Neural progenitor cell (in vitro differentiated cells): Measurements from ENCODE around the gene LCT. TPM values are rescaled to one million over a fixed set of nuclear protein-coding genes. Genes with fewer than 3 reads are reported as not detected.
A peak's percentile ranks its signal among the peaks of the same experiment; 100 is the strongest.

Source experiments
- DNase-seq: peaks from one replicate; pipeline ENCODE4 v3.0.0-alpha.2; 2016; ENCODE audit warnings: low spot score
- H2AFZ ChIP-seq: fragments of 200-600 bp; sonication (generic); replicated peaks from 2 replicates; pipeline ENCODE4 v1.6.1; 2016; ENCODE audit warnings: antibody characterized with exemption
- H3F3A ChIP-seq: fragments of 200-600 bp; sonication (generic); 2 replicates; pipeline ENCODE4 v1.6.1; 2016; ENCODE audit warnings: antibody characterized with exemption, low read depth
- H3K27ac ChIP-seq: fragments of 200-600 bp; sonication (generic); 2 replicates; pipeline ENCODE4 v1.5.1; 2016; ENCODE audit warnings: mild to moderate bottlenecking
- H3K27me3 ChIP-seq: fragments of 200-600 bp; sonication (generic); 2 replicates; pipeline ENCODE4 v1.6.1; 2016; ENCODE audit warnings: mild to moderate bottlenecking, moderate library complexity
- H3K36me3 ChIP-seq: fragments of 200-600 bp; sonication (generic); 2 replicates; pipeline ENCODE4 v1.5.1; 2016
- H3K4me1 ChIP-seq: fragments of 200-600 bp; sonication (generic); 2 replicates; pipeline ENCODE4 v1.6.1; 2016; ENCODE audit warnings: mixed run types
- H3K4me2 ChIP-seq: fragments of 200-600 bp; sonication (generic); 2 replicates; pipeline ENCODE4 v1.6.1; 2016
- H3K4me3 ChIP-seq: fragments of 200-600 bp; sonication (generic); 2 replicates; pipeline ENCODE4 v1.5.1; 2016
- H3K79me2 ChIP-seq: fragments of 200-600 bp; sonication (generic); 2 replicates; pipeline ENCODE4 v1.6.1; 2016; ENCODE audit warnings: low read depth
- H3K9ac ChIP-seq: fragments of 200-600 bp; sonication (generic); 2 replicates; pipeline ENCODE4 v1.6.1; 2016
- H3K9me3 ChIP-seq: fragments of 200-600 bp; sonication (generic); 2 replicates; pipeline ENCODE4 v1.5.1; 2016; ENCODE audit warnings: low read depth
- H4K20me1 ChIP-seq: fragments of 200-600 bp; sonication (generic); 2 replicates; pipeline ENCODE4 v1.6.1; 2016; ENCODE audit warnings: low read depth
- H3K27ac Mint-ChIP-seq: 3 replicates; pipeline ENCODE4 v1.8.0; 2021; ENCODE audit warnings: mixed read lengths
- H3K27me3 Mint-ChIP-seq: 2 replicates; pipeline ENCODE4 v1.8.0; 2022; ENCODE audit warnings: low read depth, mild to moderate bottlenecking, inconsistent platforms, moderate library complexity, mixed read lengths; ENCODE audit not compliant: insufficient read depth
- H3K36me3 Mint-ChIP-seq: 3 replicates; pipeline ENCODE4 v1.8.0; 2021; ENCODE audit warnings: mixed read lengths
- H3K4me1 Mint-ChIP-seq: 3 replicates; pipeline ENCODE4 v1.8.0; 2021; ENCODE audit warnings: mixed read lengths
- H3K4me3 Mint-ChIP-seq: 3 replicates; pipeline ENCODE4 v1.8.0; 2021; ENCODE audit warnings: mild to moderate bottlenecking, moderate library complexity, mixed read lengths
- H3K9me3 Mint-ChIP-seq: 3 replicates; pipeline ENCODE4 v1.8.0; 2020; ENCODE audit warnings: mixed read lengths
- CTCF ChIP-seq: fragments of 200-600 bp; sonication (generic); IDR thresholded peaks from 2 replicates; pipeline ENCODE4 v1.5.1; 2017; ENCODE audit warnings: antibody characterized with exemption, mild to moderate bottlenecking
- EZH2 ChIP-seq: fragments of 200-600 bp; sonication (generic); IDR thresholded peaks from 2 replicates; pipeline ENCODE4 v1.6.1; 2017; ENCODE audit warnings: antibody characterized with exemption, mild to moderate bottlenecking, moderate library complexity
- EZH2phosphoT487 ChIP-seq: fragments of 200-600 bp; sonication (generic); IDR thresholded peaks from 2 replicates; pipeline ENCODE4 v1.6.1; 2017; ENCODE audit warnings: antibody characterized with exemption
- total RNA-seq: library from RNA; depleted of rRNA; stranded (reverse); fragments of >200 nt; gene quantifications from 2 replicates; pipeline ENCODE4 v1.2.3, GENCODE V29; 2015; ENCODE audit warnings: low replicate concordance

Gene LCT
- total RNA-seq, 1 donor from 2014 or later, result not detected

- no peaks in the 10 kb centered on the region for H3K9me3 Mint-ChIP-seq
- peak overlapping the region; percentile 65 for H3K4me3 Mint-ChIP-seq
- Histone ChIP-seq H3F3A (peaks cover 25% of the 10 kb centered on the region), H4K20me1 (peaks cover 33% of the 10 kb centered on the region), H3K27ac (no peak overlapping the region), H3K9ac (no peak overlapping the region), H2AFZ (no peak overlapping the region), H3K9me3 (no peaks in the 10 kb centered on the region), H3K27me3 (no peaks in the 10 kb centered on the region), H3K4me2 (peak overlapping the region; percentile 91), H3K79me2 (peaks cover 68% of the 10 kb centered on the region), H3K4me1 (peaks cover 19% of the 10 kb centered on the region), H3K4me3 (peak overlapping the region; percentile 92), H3K36me3 (no peaks in the 10 kb centered on the region)
- no peak for TF ChIP-seq EZH2
- peaks cover 25% of the 10 kb centered on the region for H3K36me3 Mint-ChIP-seq
- peak overlapping the region; percentile 5 for H3K27ac Mint-ChIP-seq
- DNase-seq, result peak; percentile 72
- peaks cover 16% of the 10 kb centered on the region for H3K4me1 Mint-ChIP-seq
- peaks cover 3% of the 10 kb centered on the region for H3K27me3 Mint-ChIP-seq
These were observed 93.1 kb downstream of the LCT start for GRCh38 chr2:135743860-135744259.

- H3K27me3 ChIP-seq, result no peaks in the 10 kb centered on the region
- peak overlapping the region; percentile 92 for H3K4me3 ChIP-seq
- Mint-ChIP-seq H3K4me1 (peaks cover 16% of the 10 kb centered on the region), H3K4me3 (peak overlapping the region; percentile 99), H3K27ac (peak overlapping the region; percentile 99), H3K36me3 (peaks cover 21% of the 10 kb centered on the region), H3K9me3 (no peaks in the 10 kb centered on the region), H3K27me3 (peaks cover 3% of the 10 kb centered on the region)
- DNase-seq, result peak; percentile 72
- H3K9me3 ChIP-seq, result no peaks in the 10 kb centered on the region
- peak overlapping the region; percentile 55 for H2AFZ ChIP-seq
- H3K79me2 ChIP-seq, result peaks cover 54% of the 10 kb centered on the region
- peak overlapping the region; percentile 91 for H3K4me2 ChIP-seq
- H4K20me1 ChIP-seq, result peaks cover 31% of the 10 kb centered on the region
- H3F3A ChIP-seq, result peaks cover 25% of the 10 kb centered on the region
- H3K9ac ChIP-seq, result peak overlapping the region; percentile 90
- peaks cover 19% of the 10 kb centered on the region for H3K4me1 ChIP-seq
- no peak for TF ChIP-seq EZH2
- peak; percentile 38 for TF ChIP-seq EZH2phosphoT487
- H3K27ac ChIP-seq, result peak overlapping the region; percentile 97
- no peaks in the 10 kb centered on the region for H3K36me3 ChIP-seq
These were observed 94.6 kb downstream of the LCT start for GRCh38 chr2:135742325-135742757.

GRCh38 chr2:135741395-135742324, 95.3 kb downstream of the LCT start, which contains the start of gene UBXN4:
TSS of gene UBXN4 (plus strand) at chr2:135741855. CDS start at chr2:135741930, 75 bp downstream.
- Histone ChIP-seq H3K4me2 (peak within 1 kb of the TSS; percentile 91), H3K9ac (peak within 1 kb of the TSS; percentile 90), H2AFZ (peak within 1 kb of the TSS; percentile 85), H3K36me3 (no peaks in the 10 kb centered on the region), H3F3A (peaks cover 25% of the 10 kb centered on the region), H4K20me1 (peaks cover 29% of the 10 kb centered on the region), H3K4me1 (peaks cover 19% of the 10 kb centered on the region), H3K27me3 (no peaks in the 10 kb centered on the region), H3K27ac (peak within 1 kb of the TSS; percentile 97), H3K79me2 (peaks cover 47% of the 10 kb centered on the region), H3K9me3 (no peaks in the 10 kb centered on the region), H3K4me3 (peak within 1 kb of the TSS; percentile 92)
- DNase-seq, result peak; percentile 98
- H3K36me3 Mint-ChIP-seq, result peaks cover 18% of the 10 kb centered on the region
- H3K27ac Mint-ChIP-seq, result peak within 1 kb of the TSS; percentile 99
- H3K9me3 Mint-ChIP-seq, result no peaks in the 10 kb centered on the region
- H3K4me3 Mint-ChIP-seq, result peak within 1 kb of the TSS; percentile 99
- peaks cover 16% of the 10 kb centered on the region for H3K4me1 Mint-ChIP-seq
- TF ChIP-seq EZH2phosphoT487, result no peak
- peak; percentile 70 for TF ChIP-seq CTCF
- no peak for TF ChIP-seq EZH2
- peaks cover 3% of the 10 kb centered on the region for H3K27me3 Mint-ChIP-seq

GRCh38 chr2:135741043-135741394, 96.0 kb downstream of the LCT start:
- H3K9me3 Mint-ChIP-seq, result no peaks in the 10 kb centered on the region
- peaks cover 25% of the 10 kb centered on the region for H3F3A ChIP-seq
- H3K27me3 ChIP-seq, result no peaks in the 10 kb centered on the region
- DNase-seq, result no peak
- H3K79me2 ChIP-seq, result peaks cover 41% of the 10 kb centered on the region
- H3K27me3 Mint-ChIP-seq, result peaks cover 3% of the 10 kb centered on the region
- H3K4me1 Mint-ChIP-seq, result peaks cover 16% of the 10 kb centered on the region
- peaks cover 12% of the 10 kb centered on the region for H3K36me3 Mint-ChIP-seq
- H3K9ac ChIP-seq, result no peak overlapping the region
- no peak for TF ChIP-seq CTCF
- TF ChIP-seq EZH2phosphoT487, result no peak
- no peak for TF ChIP-seq EZH2
- no peaks in the 10 kb centered on the region for H3K36me3 ChIP-seq
- peaks cover 19% of the 10 kb centered on the region for H3K4me1 ChIP-seq
- no peak overlapping the region for H3K4me3 ChIP-seq
- H3K9me3 ChIP-seq, result no peaks in the 10 kb centered on the region
- H3K27ac ChIP-seq, result no peak overlapping the region
- H3K4me2 ChIP-seq, result no peak overlapping the region
- peaks cover 29% of the 10 kb centered on the region for H4K20me1 ChIP-seq
- H2AFZ ChIP-seq, result peak overlapping the region; percentile 85
- H3K27ac Mint-ChIP-seq, result no peak overlapping the region
- peak overlapping the region; percentile 99 for H3K4me3 Mint-ChIP-seq
